Esophagus squamous epithelium (tissue), 5 donors: Measurements from ENCODE around the gene RTN4RL2. TPM values are rescaled to one million over a fixed set of nuclear protein-coding genes. Genes with fewer than 3 reads are reported as not detected.

Source experiments
- DNase-seq: peaks from one replicate; lab custom pipeline; 2025; lab: John Stamatoyannopoulos, UW
- H3K27ac ChIP-seq, 4 donors: fragments of 200-600 bp; sonication (generic); one replicate each; pipeline ENCODE4 v1.5.1; 2016 to 2019; ENCODE audit warnings: mild to moderate bottlenecking in 1 of 4
- H3K27me3 ChIP-seq, 4 donors: fragments of 200-600 bp; sonication (generic); 1 replicate in 3 of 4; 2 replicates in 1 of 4; pipeline versions ENCODE4 v1.5.1 to v1.6.0; 2017 to 2021; ENCODE audit warnings: antibody characterized with exemption in 1 of 4
- H3K36me3 ChIP-seq, 3 donors: fragments of 200-600 bp; sonication (generic); one replicate each; pipeline ENCODE4 v1.5.1; 2016 to 2019
- H3K4me1 ChIP-seq, 3 donors: fragments of 200-600 bp; sonication (generic); one replicate each; pipeline ENCODE4 v1.5.1; 2017 to 2019
- H3K4me3 ChIP-seq, 4 donors: fragments of 200-600 bp; sonication (generic); 1 replicate in 3 of 4; 2 replicates in 1 of 4; pipeline ENCODE4 v1.5.1; 2016 to 2019; ENCODE audit warnings: mild to moderate bottlenecking in 2 of 4, moderate library complexity in 1 of 4
- H3K9me3 ChIP-seq, 3 donors: fragments of 200-600 bp; sonication (generic); one replicate each; pipeline ENCODE4 v1.5.1; 2016 to 2019
- CTCF ChIP-seq, 6 experiments: fragments of 450-650 bp in 4 of 6; fragments of 200-600 bp in 2 of 6; sonication (generic) in 2 of 6; IDR thresholded peaks; one replicate each; pipeline ENCODE4 v1.5.1; 2016 to 2019; ENCODE audit warnings: antibody characterized with exemption in 6 of 6, mild to moderate bottlenecking in 4 of 6, moderate library complexity in 4 of 6
- POLR2A ChIP-seq, 4 donors: fragments of 450-650 bp; IDR thresholded peaks; one replicate each; pipeline ENCODE4 v1.6.1; 2017; ENCODE audit warnings: antibody characterized with exemption in 4 of 4, mild to moderate bottlenecking in 4 of 4, moderate library complexity in 3 of 4
- WGBS, 2 donors: methylation state at CpG; one replicate each; pipeline ENCODE4 v1.1.5; 2018; 5-methylcytosine and 5-hydroxymethylcytosine counted together
- intact Hi-C: fragments of 100-400 bp; cut with DNase I; formaldehyde crosslinking; loops from one replicate; pipeline ENCODE4 v1.15.0; 2022
- small RNA-seq, 4 donors: library from RNA; depleted of rRNA; stranded (forward); fragments of <200 nt; gene quantifications; one replicate each; pipeline ENCODE3, GENCODE V24; 2016
- total RNA-seq, 4 donors: library from RNA; depleted of rRNA; stranded (reverse); fragments of >200 nt; gene quantifications; one replicate each; pipeline ENCODE4 v1.1.0, GENCODE V29; 2016
- donor health status: DM: yes; HTN: yes; CAD: no.

The RTN4RL2 gene
- total RNA-seq, 4 donors from 2014 or later: 0.66 to 1.1 (median 0.90) TPM

GRCh38 chr11:57523419-57523818 is 63.1 kb downstream of the RTN4RL2 start:
- Histone ChIP-seq H3K27ac (no peak overlapping the region), H3K36me3 (peaks cover 0 to 8% (median 0%) of the 10 kb centered on the region in 3 donors), H3K27me3 (no peaks in the 10 kb centered on the region), H3K4me3 (no peak overlapping the region), H3K4me1 (no peaks in the 10 kb centered on the region), H3K9me3 (no peaks in the 10 kb centered on the region)
- DNase-seq: no peak
- TF ChIP-seq CTCF (IDR thresholded peaks at IDR 0.05): no peak
- TF ChIP-seq POLR2A (IDR thresholded peaks at IDR 0.05): no peak
- intact Hi-C loops: loop anchor here (5.0 kb wide), 1 partner anchor 66 kb away; no protein-coding TSS in a partner anchor
- 88 to 96% methylated on average over 4 of the region's 4 CpGs for WGBS, 2 donors

Small RNA genes lying within 50 kb of the gene (small RNA-seq; reads per million reads assigned to genes)
- gene RNA5SP341: 0 reads per million in 4 donors

Other genes with a start within 250 kb of the RTN4RL2 start
- 1 to 10 TPM in 1 of 4 donors, under 1 TPM in 3; 0.26 to 1.7 (median 0.34) TPM for gene APLNR, start 223.3 kb upstream of the RTN4RL2 start, total RNA-seq
- 100 to 1,000 TPM in 3 of 4 donors, 10 to 100 TPM in 1; 94.6 to 212 (median 124) TPM for gene TNKS1BP1, start 135.6 kb upstream of the RTN4RL2 start, total RNA-seq
- gene SSRP1, start 124.6 kb upstream of the RTN4RL2 start, total RNA-seq: 10 to 100 TPM; 49.0 to 98.8 (median 81.3) TPM
- gene P2RX3, start 122.2 kb upstream of the RTN4RL2 start, total RNA-seq: not detected
- not detected for gene PRG3, start 79.4 kb upstream of the RTN4RL2 start, total RNA-seq
- gene PRG2, start 69.9 kb upstream of the RTN4RL2 start, total RNA-seq: not detected
- gene SLC43A3, start 33.4 kb upstream of the RTN4RL2 start, total RNA-seq: 10 to 100 TPM; 54.1 to 90.9 (median 75.6) TPM
- 10 to 100 TPM in 1 of 4 donors, 1 to 10 TPM in 3; 1.8 to 11.4 (median 4.1) TPM for gene SLC43A1, start 55.2 kb downstream of the RTN4RL2 start, total RNA-seq
- gene TIMM10, start 70.2 kb downstream of the RTN4RL2 start, total RNA-seq: 10 to 100 TPM; 33.0 to 47.3 (median 38.7) TPM
- not detected for gene SMTNL1, start 77.1 kb downstream of the RTN4RL2 start, total RNA-seq
- 10 to 100 TPM; 11.0 to 46.4 (median 22.0) TPM for gene UBE2L6, start 107.1 kb downstream of the RTN4RL2 start, total RNA-seq
- 100 to 1,000 TPM in 2 of 4 donors, 10 to 100 TPM in 1, 1 to 10 TPM in 1; 9.6 to 376 (median 78.4) TPM for gene SERPING1, start 137.2 kb downstream of the RTN4RL2 start, total RNA-seq
- gene YPEL4, start 189.4 kb downstream of the RTN4RL2 start, total RNA-seq: under 1 TPM in 2 of 4 donors, not detected in 2; 0.56 to 0.95 TPM
- gene CLP1, start 197.2 kb downstream of the RTN4RL2 start, total RNA-seq: 10 to 100 TPM in 3 of 4 donors, 1 to 10 TPM in 1; 9.5 to 26.6 (median 14.7) TPM
- 10 to 100 TPM; 61.4 to 98.4 (median 76.7) TPM for gene ZDHHC5, start 207.6 kb downstream of the RTN4RL2 start, total RNA-seq